NOMO-1 (cell line): ENCODE measurements around the gene TIAL1.
"Not testable (repeated sequence)": the region's sequence is repeated elsewhere in the genome, so short reads cannot be mapped to it uniquely, and the experiment has no call there.

ENCODE experiments used
- DNase-seq, 2 experiments: peaks; one replicate each; lab custom pipeline; 2025; ENCODE audit not compliant: unreplicated experiment in 2 of 2; lab: John Stamatoyannopoulos, UW

Gene TIAL1

DNA sequence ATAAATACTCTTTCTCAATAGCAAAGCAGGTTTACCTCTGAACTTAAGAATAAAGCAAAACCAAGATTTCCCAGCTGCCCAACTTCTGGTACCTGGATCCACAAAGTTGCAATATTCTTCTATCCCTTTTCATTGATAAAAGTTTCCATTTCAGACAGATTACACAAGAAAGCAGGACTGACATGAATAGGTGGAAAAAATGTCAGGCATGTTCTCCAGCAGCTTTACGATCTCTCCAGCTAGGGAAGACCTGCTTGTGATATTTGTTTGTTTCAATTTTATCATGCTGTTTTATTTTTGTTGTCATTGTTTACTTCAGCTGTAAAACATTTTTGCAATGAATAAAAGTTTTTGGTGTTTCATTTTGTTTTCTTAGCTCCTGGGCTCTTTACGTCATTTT lies 63.3 kb downstream of the TIAL1 start:
- DNase-seq: no peak

GRCh38 chr10:119532791-119533190 lies 64.0 kb downstream of the TIAL1 start:
- DNase-seq: not testable (repeated sequence)

GRCh38 chr10:119532251-119532650 lies 64.5 kb downstream of the TIAL1 start:
- not testable (repeated sequence) for DNase-seq

DNA sequence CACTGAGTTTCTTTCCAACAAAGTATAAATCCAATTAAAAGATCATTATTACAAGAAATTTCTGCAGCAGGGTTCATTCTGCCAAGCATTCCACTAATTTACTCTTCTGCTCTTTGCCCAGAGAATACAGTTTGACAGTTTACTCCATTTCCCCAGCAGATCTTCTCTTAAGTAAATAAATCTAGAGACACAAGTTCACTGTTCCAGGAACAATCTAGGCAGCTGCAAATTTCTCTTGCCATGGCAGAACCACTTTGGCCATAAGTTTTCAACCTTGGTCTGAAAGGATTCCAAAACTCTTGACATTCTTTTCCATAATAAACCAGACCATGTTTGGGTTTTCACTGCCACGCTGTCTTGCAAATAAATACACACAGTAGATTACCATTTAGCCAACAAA lies 65.7 kb downstream of the TIAL1 start:
- DNase-seq: no peak

DNA sequence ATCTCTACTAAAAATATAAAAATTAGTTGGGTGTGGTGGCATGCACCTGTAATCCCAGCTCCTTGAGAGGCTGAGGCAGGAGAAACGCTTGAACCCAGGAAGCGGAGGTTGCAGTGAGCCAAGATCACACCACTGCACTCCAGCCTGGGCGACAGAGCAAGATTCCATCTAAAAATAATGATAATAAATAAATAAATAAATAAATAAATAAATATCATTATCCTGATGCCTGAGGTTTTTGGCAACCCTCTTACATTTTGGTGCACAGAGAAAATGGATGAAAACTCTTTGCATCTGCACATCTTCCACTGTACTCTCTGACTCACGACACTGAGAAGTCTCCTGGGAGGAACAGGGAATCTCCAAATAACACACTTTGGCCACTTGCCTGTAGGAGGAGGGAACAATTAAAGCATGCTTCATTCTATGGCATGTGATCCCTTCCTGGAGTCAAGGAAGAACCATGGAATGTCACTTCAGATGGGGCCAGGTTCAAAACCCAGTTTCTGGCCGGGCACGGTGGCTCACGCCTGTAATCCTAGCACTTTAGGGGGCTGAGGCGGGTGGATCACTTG lies 68.0 kb downstream of the TIAL1 start:
- DNase-seq: not testable (repeated sequence)

DNA sequence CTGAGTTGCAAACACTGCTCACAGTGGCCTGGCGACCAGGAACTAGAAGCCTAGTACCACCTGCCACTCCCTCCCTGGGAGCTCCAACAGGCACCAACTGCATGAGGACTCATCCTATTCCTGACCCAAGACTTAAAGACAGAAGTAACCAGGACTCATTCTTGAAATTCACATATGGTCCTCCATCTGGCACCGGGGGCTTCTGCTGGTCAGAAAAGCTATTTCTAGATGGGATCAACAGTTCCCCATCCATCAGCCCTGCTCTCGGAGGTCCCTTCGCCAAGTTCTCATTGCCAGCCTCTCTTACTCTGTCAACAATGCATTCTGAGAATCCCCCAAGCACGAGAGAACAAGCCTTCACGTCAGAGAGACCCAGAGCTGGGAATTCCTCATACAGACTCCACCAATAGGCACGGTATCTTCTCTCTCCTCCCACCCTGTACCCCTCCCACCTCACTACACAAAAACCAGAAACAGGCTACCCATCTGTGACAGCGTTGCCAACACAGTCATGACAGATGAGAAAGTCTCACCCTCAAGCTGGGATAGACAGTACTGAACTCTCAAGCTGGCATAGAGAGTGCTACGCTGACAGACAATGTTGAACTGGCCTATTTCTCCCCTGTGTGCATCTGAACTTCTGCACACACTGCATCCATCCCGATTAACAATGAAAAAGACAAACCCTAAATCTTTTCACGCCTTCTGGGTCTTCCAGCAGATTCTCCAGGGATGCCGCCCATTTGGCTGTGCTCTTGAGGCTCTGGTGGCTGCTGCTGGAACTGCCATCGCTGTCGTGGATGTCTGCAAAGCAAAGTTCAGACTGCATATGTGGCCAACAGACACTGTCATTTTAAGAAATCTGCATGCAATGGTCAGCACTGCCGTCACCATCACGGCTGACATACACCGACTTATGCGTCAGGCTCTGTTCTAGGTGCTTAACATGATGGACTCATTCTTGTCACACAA lies 69.9 kb downstream of the TIAL1 start:
- no peak for DNase-seq

DNA sequence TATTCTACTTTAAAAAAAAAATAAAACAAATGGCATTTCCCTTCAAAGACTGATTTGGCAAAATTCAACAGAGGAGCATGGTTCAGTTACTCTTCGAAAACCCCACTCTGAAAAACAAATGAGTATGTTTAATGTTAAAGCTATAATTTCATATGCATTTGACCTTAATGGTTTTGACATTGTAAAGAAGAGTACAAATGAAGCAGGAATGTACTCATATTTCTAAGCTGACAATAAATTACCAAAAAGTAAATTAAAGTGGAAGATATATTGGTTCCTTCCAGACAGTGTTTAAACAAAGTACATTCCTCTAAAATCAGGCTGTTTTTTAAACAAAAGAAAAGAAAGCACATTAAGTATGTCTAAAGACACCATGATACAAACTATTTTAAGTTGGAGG lies 70.6 kb downstream of the TIAL1 start:
- no peak for DNase-seq

- DNase-seq: no peak
Measured at GRCh38 chr10:119525116-119525515, 71.6 kb downstream of the TIAL1 start.

- DNase-seq: no peak
Measured at GRCh38 chr10:119524720-119525070, 72.1 kb downstream of the TIAL1 start.

- DNase-seq: no peak
Measured at GRCh38 chr10:119523895-119524719, 72.7 kb downstream of the TIAL1 start.
